GM12872 (cell line): Measurements from ENCODE around the gene ARFGAP2.

Experiments used
- CTCF ChIP-seq: IDR thresholded peaks from 3 replicates; pipeline ENCODE4 v1.5.1; 2011; ENCODE audit warnings: low read depth, mild to moderate bottlenecking, low read length, moderate library complexity; ENCODE audit not compliant: insufficient read depth

The ARFGAP2 gene

GRCh38 chr11:47163193-47163592 is 13.5 kb downstream of the ARFGAP2 start:
- TF ChIP-seq CTCF: no peak

- TF ChIP-seq CTCF: no peak
These were observed 14.3 kb downstream of the ARFGAP2 start for GRCh38 chr11:47162426-47162825.

DNA sequence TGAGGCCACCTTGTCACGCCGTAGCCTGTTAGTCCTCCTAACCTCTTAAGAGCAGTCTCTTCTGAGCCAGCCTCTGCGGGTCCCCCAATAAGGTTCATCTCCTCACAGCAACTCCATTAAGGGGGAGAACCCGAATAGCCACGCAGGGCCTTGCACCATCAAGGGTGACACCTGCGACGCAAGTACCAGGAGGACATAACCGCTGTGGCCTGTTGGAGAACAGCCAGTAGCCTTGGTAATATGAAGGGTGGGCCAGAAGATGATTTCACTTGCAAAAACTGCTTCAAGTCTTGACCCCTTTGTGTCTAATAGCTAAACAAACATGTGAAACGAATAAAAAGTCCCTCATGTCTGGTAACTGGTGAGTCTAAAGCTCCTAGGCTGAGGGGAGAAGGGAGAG is 14.8 kb downstream of the ARFGAP2 start:
- no peak for TF ChIP-seq CTCF

DNA sequence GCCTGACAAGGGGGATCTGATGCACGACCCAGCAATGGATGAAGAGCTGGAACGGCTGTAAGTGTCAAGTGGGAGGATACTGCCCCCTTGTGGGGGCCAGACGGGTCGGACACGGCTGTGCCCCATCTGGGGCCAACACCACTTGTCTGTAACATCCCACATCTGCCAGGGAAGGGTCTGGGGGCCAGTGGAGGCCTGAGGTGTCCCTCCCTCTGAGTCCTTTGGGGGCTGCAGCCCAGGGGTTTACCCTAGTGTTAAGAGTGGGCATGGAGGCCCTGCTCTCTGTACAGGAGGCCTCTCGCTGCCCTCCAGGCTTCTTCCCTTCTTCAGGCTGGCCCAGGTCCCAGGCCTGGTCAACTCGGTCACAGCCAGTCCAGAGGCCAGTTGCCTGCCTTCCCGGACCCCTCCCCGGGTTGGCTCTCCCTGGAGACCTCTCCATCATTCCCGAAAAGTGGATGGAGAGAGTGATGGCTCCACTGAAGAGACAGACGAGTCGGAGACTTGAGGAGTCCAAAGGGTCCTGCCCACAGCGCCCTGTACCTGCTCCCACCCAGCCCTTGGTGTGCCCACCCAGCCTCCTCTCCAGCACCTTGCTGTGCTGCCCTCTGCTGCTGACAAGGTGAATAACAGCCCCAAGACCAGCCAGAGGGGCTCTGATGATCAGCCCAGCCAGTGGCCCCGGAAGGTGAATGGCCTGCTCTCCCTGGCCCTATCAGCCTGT is 15.4 kb downstream of the ARFGAP2 start:
- TF ChIP-seq CTCF: peak; percentile 86

DNA sequence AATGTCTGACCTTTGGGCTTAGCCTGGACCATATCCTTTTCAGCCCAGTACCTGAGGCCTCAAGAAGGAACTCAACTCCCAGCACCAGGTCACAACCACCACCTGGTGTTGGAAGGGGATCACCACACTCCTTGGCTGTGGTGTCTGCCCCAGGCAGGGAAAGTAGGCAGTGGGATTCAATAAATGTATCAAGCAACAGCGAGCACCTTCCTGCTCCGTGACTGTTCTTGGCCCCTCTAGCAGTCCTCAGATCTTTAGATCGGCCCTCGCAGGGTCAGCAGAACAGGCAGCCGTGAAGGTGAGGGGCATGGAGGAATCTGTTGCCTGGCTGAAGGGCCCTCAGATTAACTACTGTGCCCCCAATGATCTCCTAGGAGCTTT is 15.9 kb downstream of the ARFGAP2 start:
- no peak for TF ChIP-seq CTCF

DNA sequence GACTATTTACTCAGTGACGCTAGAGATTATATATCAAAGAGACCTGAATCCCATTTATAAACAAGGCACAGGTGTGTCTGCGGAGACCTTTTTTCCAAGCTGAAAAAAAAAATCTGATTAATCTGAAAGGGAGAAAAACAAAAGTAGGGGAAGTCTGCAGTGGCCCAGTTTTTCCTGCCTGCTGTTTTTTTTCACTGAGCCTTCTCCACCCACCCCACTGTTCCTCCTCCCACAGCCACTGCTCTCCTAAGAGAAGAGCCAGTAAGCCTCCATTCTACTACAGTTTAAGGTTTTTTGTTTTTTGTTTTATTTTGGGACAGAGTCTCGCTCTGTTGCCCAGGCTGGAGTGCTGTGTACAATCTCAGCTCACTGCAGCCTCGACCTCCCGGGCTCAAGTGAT is 18.4 kb downstream of the ARFGAP2 start:
- no peak for TF ChIP-seq CTCF

DNA sequence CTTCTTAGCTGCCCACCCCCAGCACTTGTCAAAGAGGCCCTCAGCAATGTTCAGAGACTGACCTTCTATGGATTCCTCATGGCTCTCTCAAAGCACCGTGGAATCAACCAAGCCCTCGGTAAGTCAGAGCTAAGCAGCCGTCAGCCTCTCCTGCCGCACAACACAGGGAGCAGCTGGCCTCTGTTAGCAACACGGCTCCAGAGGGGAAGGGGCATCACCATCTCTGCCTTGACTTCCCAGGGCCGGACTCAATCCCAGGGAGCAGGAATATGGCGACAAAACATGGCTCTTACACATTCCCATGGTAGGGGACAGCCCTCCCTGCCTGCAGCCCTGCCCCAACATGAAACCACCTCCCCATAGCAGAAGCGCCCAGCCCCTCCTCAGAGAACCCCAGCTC is 18.9 kb downstream of the ARFGAP2 start:
- TF ChIP-seq CTCF: no peak
